Dorsolateral prefrontal cortex (tissue), 118 donors: ENCODE data around the gene SLC38A8. TPM values are rescaled to one million over a fixed set of nuclear protein-coding genes. Genes with fewer than 3 reads are reported as not detected.

Experiments
- total RNA-seq, 120 experiments: library from RNA; stranded (reverse); gene quantifications; one replicate each; pipeline versions ENCODE4 v1.2.3 to v1.2.4, GENCODE V29; 2022

Gene SLC38A8
- total RNA-seq, 120 experiments from 2014 or later: 0.41 to 11.8 (median 3.7) TPM; not detected in 4

Other genes with a start within 250 kb of the SLC38A8 start
- 100 to 1,000 TPM in 55 of 120 experiments, 10 to 100 TPM in 65; 60.5 to 133 (median 98.8) TPM for gene HSBP1, start 234.8 kb downstream of the SLC38A8 start, total RNA-seq
- gene MLYCD, start 143.7 kb downstream of the SLC38A8 start, total RNA-seq: 10 to 100 TPM in 56 of 120 experiments, 1 to 10 TPM in 64; 5.7 to 18.1 (median 9.9) TPM
- gene OSGIN1, start 89.6 kb downstream of the SLC38A8 start, total RNA-seq: 10 to 100 TPM in 7 of 120 experiments, 1 to 10 TPM in 113; 1.5 to 15.5 (median 5.1) TPM
- gene NECAB2, start 74.6 kb downstream of the SLC38A8 start, total RNA-seq: 100 to 1,000 TPM in 3 of 120 experiments, 10 to 100 TPM in 117; 15.8 to 117 (median 47.0) TPM
- gene MBTPS1, start 74.1 kb upstream of the SLC38A8 start, total RNA-seq: 100 to 1,000 TPM in 44 of 120 experiments, 10 to 100 TPM in 76; 70.0 to 125 (median 95.6) TPM
- 10 to 100 TPM; 21.5 to 75.4 (median 50.4) TPM for gene HSDL1, start 102.4 kb upstream of the SLC38A8 start, total RNA-seq
- gene DNAAF1, start 102.5 kb upstream of the SLC38A8 start, total RNA-seq: 10 to 100 TPM in 40 of 120 experiments, 1 to 10 TPM in 80; 3.6 to 19.7 (median 8.5) TPM
- gene TAF1C, start 144.3 kb upstream of the SLC38A8 start, total RNA-seq: 10 to 100 TPM; 33.5 to 87.0 (median 56.1) TPM
- 1 to 10 TPM in 82 of 120 experiments, under 1 TPM in 29, not detected in 9; 0.17 to 8.5 (median 1.5) TPM for gene ADAD2, start 148.4 kb upstream of the SLC38A8 start, total RNA-seq
- 1 to 10 TPM in 16 of 120 experiments, under 1 TPM in 99, not detected in 5; 0.10 to 2.3 (median 0.54) TPM for gene KCNG4, start 197.2 kb upstream of the SLC38A8 start, total RNA-seq